HG03520 (cell line): ENCODE measurements around the gene EYA4.

ENCODE experiments used
- ATAC-seq: cut with Tn5 transposase; IDR thresholded peaks from one replicate; pipeline ENCODE4 v1.9.1; 2021; ENCODE audit warnings: mild to moderate bottlenecking, moderate library complexity; ENCODE audit not compliant: unreplicated experiment

The EYA4 gene

GRCh38 chr6:133340557-133340956, 99.4 kb downstream of the EYA4 start:
- ATAC-seq: no peak

- ATAC-seq: no peak
Observed at GRCh38 chr6:133341607-133342158, 100.5 kb downstream of the EYA4 start.

- ATAC-seq: no peak
Observed at GRCh38 chr6:133343220-133343619, 102.1 kb downstream of the EYA4 start.

- no peak for ATAC-seq
Observed at GRCh38 chr6:133348846-133349245, 107.7 kb downstream of the EYA4 start.

GRCh38 chr6:133350928-133351327, 109.8 kb downstream of the EYA4 start:
- no peak for ATAC-seq

- no peak for ATAC-seq
Observed at GRCh38 chr6:133352046-133352445, 110.9 kb downstream of the EYA4 start.

- no peak for ATAC-seq
Observed at GRCh38 chr6:133353061-133353460, 111.9 kb downstream of the EYA4 start.

- no peak for ATAC-seq
Observed at GRCh38 chr6:133355922-133356321, 114.8 kb downstream of the EYA4 start.

- ATAC-seq: no peak
Observed at GRCh38 chr6:133358574-133359150, 117.5 kb downstream of the EYA4 start.

GRCh38 chr6:133359256-133359655, 118.1 kb downstream of the EYA4 start:
- ATAC-seq: no peak

GRCh38 chr6:133359760-133360159, 118.6 kb downstream of the EYA4 start:
- no peak for ATAC-seq

- ATAC-seq: no peak
Observed at GRCh38 chr6:133360194-133360593, 119.0 kb downstream of the EYA4 start.

GRCh38 chr6:133362813-133363212, 121.7 kb downstream of the EYA4 start:
- ATAC-seq: no peak

- no peak for ATAC-seq
Observed at GRCh38 chr6:133368664-133369063, 127.5 kb downstream of the EYA4 start.

- no peak for ATAC-seq
Observed at GRCh38 chr6:133369773-133370272, 128.7 kb downstream of the EYA4 start.

GRCh38 chr6:133376743-133377142, 135.6 kb downstream of the EYA4 start:
- ATAC-seq: no peak

- no peak for ATAC-seq
Observed at GRCh38 chr6:133377219-133377618, 136.1 kb downstream of the EYA4 start.

- ATAC-seq: no peak
Observed at GRCh38 chr6:133380047-133380446, 138.9 kb downstream of the EYA4 start.

GRCh38 chr6:133380723-133381122, 139.6 kb downstream of the EYA4 start:
- ATAC-seq: no peak

GRCh38 chr6:133388731-133389130, 147.6 kb downstream of the EYA4 start:
- no peak for ATAC-seq

- no peak for ATAC-seq
Observed at GRCh38 chr6:133390168-133390567, 149.0 kb downstream of the EYA4 start.

GRCh38 chr6:133392015-133392414, 150.9 kb downstream of the EYA4 start:
- ATAC-seq: no peak

GRCh38 chr6:133392641-133393040, 151.5 kb downstream of the EYA4 start:
- no peak for ATAC-seq
